K562 (cell line): ENCODE data around the gene RERE. TPM values are rescaled to one million over a fixed set of nuclear protein-coding genes. Genes with fewer than 3 reads are reported as not detected.
A peak's percentile ranks its signal among the peaks of the same experiment; 100 is the strongest.

Experiments used
- CREBBP ChIP-seq: IDR thresholded peaks from one replicate; pipeline ENCODE4 v1.6.1; 2012; ENCODE audit warnings: low read depth, mild to moderate bottlenecking, control low read depth, inconsistent platforms, low read length
- GABPB1 ChIP-seq: sonication (generic); formaldehyde crosslinking; IDR thresholded peaks from 2 replicates; pipeline ENCODE4 v1.8.0; 2022; ENCODE audit warnings: mild to moderate bottlenecking, missing genetic modification reagents
- KAT2B ChIP-seq: IDR thresholded peaks from one replicate; pipeline ENCODE4 v1.6.1; 2012; ENCODE audit warnings: low read depth, mild to moderate bottlenecking, control low read depth, inconsistent platforms, low read length, moderate library complexity
- MIER1 ChIP-seq: fragments of 450-650 bp; IDR thresholded peaks from 2 replicates; pipeline ENCODE4 v1.6.1; 2016; ENCODE audit warnings: antibody characterized with exemption, mild to moderate bottlenecking, low read depth
- POLR2G ChIP-seq: fragments of 200-400 bp; formaldehyde crosslinking; IDR thresholded peaks from 2 replicates; pipeline ENCODE4 v1.6.1; 2017; ENCODE audit warnings: low read depth, mild to moderate bottlenecking, antibody characterized with exemption, low read length, moderate library complexity
- SMARCC2 ChIP-seq: fragments of 450-650 bp; IDR thresholded peaks from 2 replicates; pipeline ENCODE4 v1.6.1; 2017; ENCODE audit warnings: antibody characterized with exemption, moderate library complexity, mild to moderate bottlenecking, low read depth
- TAL1 ChIP-seq: fragments of 450-650 bp; IDR thresholded peaks from 2 replicates; pipeline ENCODE4 v1.6.1; 2016; ENCODE audit warnings: mild to moderate bottlenecking
- ZNF347 ChIP-seq: fragments of 450-650 bp; formaldehyde crosslinking; IDR thresholded peaks from 2 replicates; pipeline ENCODE4 v1.4.0; 2020; ENCODE audit warnings: low read depth, mild to moderate bottlenecking, moderate library complexity
- ZNF77 ChIP-seq: fragments of 250-450 bp; sonication (Bioruptor Pico); IDR thresholded peaks from 2 replicates; pipeline ENCODE4 v1.5.0; 2020
- polyA plus RNA-seq, 8 experiments: library from polyadenylated mRNA; depleted of rRNA in 4 of 8; stranded (reverse) in 5 of 8; unstranded in 3 of 8; fragments of >200 nt; fragmentation: Nextera tagmentation in 2 of 8; fragmentation: Illumina TruSeq in 1 of 8; extraction: Ambion mirVana in 2 of 8; extraction: Trizol in 1 of 8; gene quantifications; 2 replicates each; pipeline versions ENCODE4 v1.2.1 to v1.2.3, GENCODE V29; 2011 to 2014; ENCODE audit warnings: inconsistent platforms in 1 of 8, missing spikeins in 1 of 8
- total RNA-seq, 7 experiments: library from RNA; depleted of rRNA in 6 of 7; stranded (reverse); fragments of >200 nt in 6 of 7; fragmentation: Illumina TruSeq in 2 of 7; extraction: Trizol in 2 of 7; gene quantifications; 2 replicates each; pipeline versions ENCODE4 v1.2.1 to v1.2.3, GENCODE V29; 2011 to 2021; ENCODE audit warnings: low replicate concordance in 1 of 7
- TF ChIP-seq, protein P1 (sequence below), 2 experiments: fragments of 450-650 bp; formaldehyde crosslinking in 1 of 2; IDR thresholded peaks; 2 replicates each; pipeline versions ENCODE4 v1.4.0 to v1.6.1; 2014 to 2020; ENCODE audit warnings: mild to moderate bottlenecking in 2 of 2, borderline replicate concordance in 1 of 2, low read depth in 1 of 2
- TF ChIP-seq, protein P2 (sequence below), 3 experiments: IDR thresholded peaks in 2 of 3; conservative IDR thresholded peaks in 1 of 3; 2 replicates each; pipeline ENCODE4 v1.5.1; 2011 to 2012; ENCODE audit warnings: low read length in 3 of 3, mild to moderate bottlenecking in 3 of 3, control low read depth in 2 of 3, improper control_type of control experiment in 1 of 3, inconsistent platforms in 1 of 3, low read depth in 1 of 3, mixed read lengths in 1 of 3, moderate library complexity in 1 of 3; ENCODE audit not compliant: insufficient read depth in 2 of 3
- TF ChIP-seq, protein P3 (sequence below): fragments of 250-450 bp; sonication (Bioruptor Pico); IDR thresholded peaks from 2 replicates; pipeline ENCODE4 v1.8.0; 2021; ENCODE audit warnings: mild to moderate bottlenecking, moderate library complexity
- TF ChIP-seq, protein P4 (sequence below): fragments of 450-650 bp; IDR thresholded peaks from 2 replicates; pipeline ENCODE4 v1.6.1; 2018; ENCODE audit warnings: mild to moderate bottlenecking, low read depth; ENCODE audit not compliant: partially characterized antibody

The RERE gene
- total and polyA plus RNA-seq, 9 of the 15 experiments (the other 6 are each of a cell fraction or from before 2014, with no cell fraction given): 3.0 to 51.5 (median 13.4) TPM

DNA sequence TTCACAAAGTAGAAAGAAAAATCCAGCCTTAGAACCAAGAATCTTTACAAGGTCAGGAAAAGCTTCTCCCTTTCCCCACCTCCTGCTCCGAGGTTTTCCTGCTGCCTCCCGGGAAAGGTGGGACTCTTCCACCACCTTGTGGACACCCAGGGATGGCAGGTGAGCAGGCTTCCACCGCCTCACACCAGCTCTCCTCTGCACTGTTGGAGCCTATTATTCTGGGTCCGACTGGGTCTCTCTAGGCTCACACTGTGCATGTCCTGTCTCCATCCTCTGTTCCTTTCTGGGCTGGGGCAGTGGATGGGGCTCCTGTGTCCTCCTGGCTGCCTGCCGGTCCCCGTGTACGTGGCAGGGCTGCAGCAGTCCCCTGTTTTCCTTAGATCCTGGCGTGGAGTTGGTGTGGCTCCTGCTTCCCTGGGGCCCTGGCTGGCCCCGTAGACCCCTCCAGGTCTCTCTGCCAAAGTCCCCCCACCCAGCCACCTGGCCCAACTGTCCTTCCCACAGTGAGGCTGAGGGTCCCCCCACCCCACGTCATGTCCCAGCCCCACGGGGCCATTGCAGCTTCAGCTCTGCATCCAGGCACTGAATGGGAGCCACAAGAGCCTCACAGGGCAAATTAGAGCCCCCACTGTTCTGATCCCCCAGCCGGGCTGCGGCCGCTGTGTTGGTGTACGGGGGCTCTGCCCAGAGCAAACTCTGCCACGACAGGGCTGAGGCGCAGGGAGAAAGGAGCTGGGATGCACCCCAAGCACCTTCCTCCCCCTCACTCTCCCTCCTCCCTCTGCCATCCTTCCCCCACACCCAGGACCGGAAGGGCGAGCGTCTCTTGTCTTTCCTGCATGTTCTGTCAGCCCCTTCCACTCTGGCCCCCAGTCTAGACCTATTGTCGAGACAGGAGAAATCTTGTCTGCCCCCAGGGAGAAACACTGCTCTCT, 502.8 kb downstream of the RERE start (continued):
- TF ChIP-seq, protein P1, sequence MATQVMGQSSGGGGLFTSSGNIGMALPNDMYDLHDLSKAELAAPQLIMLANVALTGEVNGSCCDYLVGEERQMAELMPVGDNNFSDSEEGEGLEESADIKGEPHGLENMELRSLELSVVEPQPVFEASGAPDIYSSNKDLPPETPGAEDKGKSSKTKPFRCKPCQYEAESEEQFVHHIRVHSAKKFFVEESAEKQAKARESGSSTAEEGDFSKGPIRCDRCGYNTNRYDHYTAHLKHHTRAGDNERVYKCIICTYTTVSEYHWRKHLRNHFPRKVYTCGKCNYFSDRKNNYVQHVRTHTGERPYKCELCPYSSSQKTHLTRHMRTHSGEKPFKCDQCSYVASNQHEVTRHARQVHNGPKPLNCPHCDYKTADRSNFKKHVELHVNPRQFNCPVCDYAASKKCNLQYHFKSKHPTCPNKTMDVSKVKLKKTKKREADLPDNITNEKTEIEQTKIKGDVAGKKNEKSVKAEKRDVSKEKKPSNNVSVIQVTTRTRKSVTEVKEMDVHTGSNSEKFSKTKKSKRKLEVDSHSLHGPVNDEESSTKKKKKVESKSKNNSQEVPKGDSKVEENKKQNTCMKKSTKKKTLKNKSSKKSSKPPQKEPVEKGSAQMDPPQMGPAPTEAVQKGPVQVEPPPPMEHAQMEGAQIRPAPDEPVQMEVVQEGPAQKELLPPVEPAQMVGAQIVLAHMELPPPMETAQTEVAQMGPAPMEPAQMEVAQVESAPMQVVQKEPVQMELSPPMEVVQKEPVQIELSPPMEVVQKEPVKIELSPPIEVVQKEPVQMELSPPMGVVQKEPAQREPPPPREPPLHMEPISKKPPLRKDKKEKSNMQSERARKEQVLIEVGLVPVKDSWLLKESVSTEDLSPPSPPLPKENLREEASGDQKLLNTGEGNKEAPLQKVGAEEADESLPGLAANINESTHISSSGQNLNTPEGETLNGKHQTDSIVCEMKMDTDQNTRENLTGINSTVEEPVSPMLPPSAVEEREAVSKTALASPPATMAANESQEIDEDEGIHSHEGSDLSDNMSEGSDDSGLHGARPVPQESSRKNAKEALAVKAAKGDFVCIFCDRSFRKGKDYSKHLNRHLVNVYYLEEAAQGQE (IDR thresholded peaks at IDR 0.05; ENCODE audit: borderline replicate concordance): peak; percentile 95
- TF ChIP-seq, protein P1 (CRISPR knock-in tag; IDR thresholded peaks at IDR 0.05; ENCODE audit: low read depth): no peak
- TF ChIP-seq, protein P2, sequence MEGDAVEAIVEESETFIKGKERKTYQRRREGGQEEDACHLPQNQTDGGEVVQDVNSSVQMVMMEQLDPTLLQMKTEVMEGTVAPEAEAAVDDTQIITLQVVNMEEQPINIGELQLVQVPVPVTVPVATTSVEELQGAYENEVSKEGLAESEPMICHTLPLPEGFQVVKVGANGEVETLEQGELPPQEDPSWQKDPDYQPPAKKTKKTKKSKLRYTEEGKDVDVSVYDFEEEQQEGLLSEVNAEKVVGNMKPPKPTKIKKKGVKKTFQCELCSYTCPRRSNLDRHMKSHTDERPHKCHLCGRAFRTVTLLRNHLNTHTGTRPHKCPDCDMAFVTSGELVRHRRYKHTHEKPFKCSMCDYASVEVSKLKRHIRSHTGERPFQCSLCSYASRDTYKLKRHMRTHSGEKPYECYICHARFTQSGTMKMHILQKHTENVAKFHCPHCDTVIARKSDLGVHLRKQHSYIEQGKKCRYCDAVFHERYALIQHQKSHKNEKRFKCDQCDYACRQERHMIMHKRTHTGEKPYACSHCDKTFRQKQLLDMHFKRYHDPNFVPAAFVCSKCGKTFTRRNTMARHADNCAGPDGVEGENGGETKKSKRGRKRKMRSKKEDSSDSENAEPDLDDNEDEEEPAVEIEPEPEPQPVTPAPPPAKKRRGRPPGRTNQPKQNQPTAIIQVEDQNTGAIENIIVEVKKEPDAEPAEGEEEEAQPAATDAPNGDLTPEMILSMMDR (IDR thresholded peaks at IDR 0.05 in 2 of 3, conservative IDR thresholded peaks at IDR 0.05 in 1 of 3; ENCODE audit: insufficient read depth in 2 of 3, low read depth in 1 of 3, low read length in 3 of 3): peak; percentile 90 to 97 (median 96)
- TF ChIP-seq, protein P3, sequence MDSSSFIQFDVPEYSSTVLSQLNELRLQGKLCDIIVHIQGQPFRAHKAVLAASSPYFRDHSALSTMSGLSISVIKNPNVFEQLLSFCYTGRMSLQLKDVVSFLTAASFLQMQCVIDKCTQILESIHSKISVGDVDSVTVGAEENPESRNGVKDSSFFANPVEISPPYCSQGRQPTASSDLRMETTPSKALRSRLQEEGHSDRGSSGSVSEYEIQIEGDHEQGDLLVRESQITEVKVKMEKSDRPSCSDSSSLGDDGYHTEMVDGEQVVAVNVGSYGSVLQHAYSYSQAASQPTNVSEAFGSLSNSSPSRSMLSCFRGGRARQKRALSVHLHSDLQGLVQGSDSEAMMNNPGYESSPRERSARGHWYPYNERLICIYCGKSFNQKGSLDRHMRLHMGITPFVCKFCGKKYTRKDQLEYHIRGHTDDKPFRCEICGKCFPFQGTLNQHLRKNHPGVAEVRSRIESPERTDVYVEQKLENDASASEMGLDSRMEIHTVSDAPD (CRISPR knock-in tag): no peak
- TF ChIP-seq POLR2G: no peak
- TF ChIP-seq, protein P4, sequence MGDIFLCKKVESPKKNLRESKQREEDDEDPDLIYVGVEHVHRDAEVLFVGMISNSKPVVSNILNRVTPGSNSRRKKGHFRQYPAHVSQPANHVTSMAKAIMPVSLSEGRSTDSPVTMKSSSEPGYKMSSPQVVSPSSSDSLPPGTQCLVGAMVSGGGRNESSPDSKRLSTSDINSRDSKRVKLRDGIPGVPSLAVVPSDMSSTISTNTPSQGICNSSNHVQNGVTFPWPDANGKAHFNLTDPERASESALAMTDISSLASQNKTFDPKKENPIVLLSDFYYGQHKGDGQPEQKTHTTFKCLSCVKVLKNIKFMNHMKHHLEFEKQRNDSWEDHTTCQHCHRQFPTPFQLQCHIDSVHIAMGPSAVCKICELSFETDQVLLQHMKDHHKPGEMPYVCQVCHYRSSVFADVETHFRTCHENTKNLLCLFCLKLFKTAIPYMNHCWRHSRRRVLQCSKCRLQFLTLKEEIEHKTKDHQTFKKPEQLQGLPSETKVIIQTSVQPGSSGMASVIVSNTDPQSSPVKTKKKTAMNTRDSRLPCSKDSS: no peak
- TF ChIP-seq KAT2B: no peak
- no peak for TF ChIP-seq CREBBP
- no peak for TF ChIP-seq TAL1
- no peak for TF ChIP-seq ZNF347 (CRISPR knock-in tag)
- TF ChIP-seq MIER1: no peak
- TF ChIP-seq GABPB1 (CRISPR knock-in tag): no peak
- TF ChIP-seq ZNF77: no peak
- no peak for TF ChIP-seq SMARCC2
